AG04450 (cell line): ENCODE results near the gene DGUOK. TPM values are rescaled to one million over a fixed set of nuclear protein-coding genes. Genes with fewer than 3 reads are reported as not detected.

Experiments used
- CTCF ChIA-PET: fragments of 300-600, 350-600 bp; formaldehyde crosslinking; extraction: SDS; loops from one replicate; lab custom pipeline; 2022; ENCODE audit warnings: antibody characterized with exemption, inconsistent platforms; lab: Charles Lee
- POLR2A ChIA-PET: fragments of 350-600 bp; formaldehyde crosslinking; extraction: SDS; loops from one replicate; lab custom pipeline; 2021; ENCODE audit warnings: antibody characterized with exemption, inconsistent platforms; lab: Yijun Ruan, JAX
- DNase-seq: peaks from one replicate; pipeline ENCODE4 v3.0.0-alpha.2; 2011; ENCODE audit warnings: low read depth, low spot score
- H3K27ac ChIP-seq: one replicate; pipeline ENCODE4 v1.5.1; 2012; ENCODE audit warnings: low read depth, low read length, control low read depth
- H3K27me3 ChIP-seq: one replicate; pipeline ENCODE4 v1.6.0; 2012; ENCODE audit warnings: low read length; ENCODE audit not compliant: control insufficient read depth, insufficient read depth
- H3K4me3 ChIP-seq: 2 replicates; pipeline ENCODE4 v1.5.1; 2011; ENCODE audit warnings: mild to moderate bottlenecking, low read depth, low read length, control low read depth
- H3K9me3 ChIP-seq: 2 replicates; pipeline ENCODE4 v1.5.1; 2012; ENCODE audit warnings: low read length; ENCODE audit not compliant: control insufficient read depth, insufficient read depth
- polyA plus RNA-seq: library from polyadenylated mRNA; depleted of rRNA; stranded (reverse); fragments of >200 nt; gene quantifications from 2 replicates; pipeline ENCODE4 v1.2.3, GENCODE V29; 2011
- TF ChIP-seq, protein P1 (sequence below): IDR thresholded peaks from 2 replicates; pipeline ENCODE4 v1.5.1; 2011; ENCODE audit warnings: low read depth, low read length, control low read depth, inconsistent platforms

The DGUOK gene
- polyA plus RNA-seq, 1 experiment: 101 TPM

DNA sequence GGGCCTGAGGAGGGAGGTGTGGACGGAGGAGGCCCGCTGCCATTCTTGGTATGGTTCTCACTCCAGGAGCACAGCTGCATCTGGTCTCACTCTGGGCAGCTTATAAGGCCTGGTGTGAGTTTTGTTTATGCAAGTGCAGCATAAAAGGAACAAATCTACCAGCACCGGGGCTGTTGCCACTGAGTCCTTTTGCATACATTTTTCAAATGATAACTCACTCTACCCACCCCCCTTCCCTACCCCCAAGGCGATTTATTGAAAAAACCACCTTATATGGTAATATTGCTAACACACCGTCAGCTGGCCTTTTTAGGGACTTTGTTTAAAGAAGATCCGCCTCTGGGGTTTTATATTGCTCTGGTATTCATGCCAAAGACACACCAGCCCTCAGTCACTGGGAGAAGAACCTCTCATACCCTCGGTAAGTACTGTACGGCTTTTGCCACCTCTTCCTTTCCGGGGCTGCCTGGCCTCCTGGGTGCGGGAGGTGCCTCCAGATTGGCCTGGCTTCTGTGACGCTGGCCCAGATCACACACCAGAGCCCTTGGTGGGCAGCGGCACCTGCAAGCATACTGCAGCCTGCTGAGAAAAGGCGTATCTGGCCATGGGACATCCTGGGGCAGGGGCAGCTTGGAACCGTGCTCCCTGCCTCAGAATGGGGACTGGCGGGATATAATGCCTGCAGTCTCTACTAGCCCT lies 33.9 kb upstream of the DGUOK start, which contains the start of gene ACTG2:
Gene ACTG2, plus strand, starts transcription at position 378 of the 699 bp plus-strand sequence. CDS start 8,304 bp downstream, outside the sequence.
- H3K4me3 ChIP-seq: peak within 1 kb of the TSS; percentile 70
- ChIA-PET CTCF (interaction anchor here (0.8 to 2.8 kb wide), 3 partner anchors 18 to 69 kb away, joined by 3 to 13 read pairs (median 3); no protein-coding TSS in a partner anchor), POLR2A (interaction anchor here (0.6 to 1.5 kb wide), 8 partner anchors 9 to 286 kb away, joined by 3 to 10 read pairs (median 4); partner anchors contain the start of genes DGUOK, MOB1A and STAMBP)
- H3K9me3 ChIP-seq: no peaks in the 10 kb centered on the region
- TF ChIP-seq, protein P1, sequence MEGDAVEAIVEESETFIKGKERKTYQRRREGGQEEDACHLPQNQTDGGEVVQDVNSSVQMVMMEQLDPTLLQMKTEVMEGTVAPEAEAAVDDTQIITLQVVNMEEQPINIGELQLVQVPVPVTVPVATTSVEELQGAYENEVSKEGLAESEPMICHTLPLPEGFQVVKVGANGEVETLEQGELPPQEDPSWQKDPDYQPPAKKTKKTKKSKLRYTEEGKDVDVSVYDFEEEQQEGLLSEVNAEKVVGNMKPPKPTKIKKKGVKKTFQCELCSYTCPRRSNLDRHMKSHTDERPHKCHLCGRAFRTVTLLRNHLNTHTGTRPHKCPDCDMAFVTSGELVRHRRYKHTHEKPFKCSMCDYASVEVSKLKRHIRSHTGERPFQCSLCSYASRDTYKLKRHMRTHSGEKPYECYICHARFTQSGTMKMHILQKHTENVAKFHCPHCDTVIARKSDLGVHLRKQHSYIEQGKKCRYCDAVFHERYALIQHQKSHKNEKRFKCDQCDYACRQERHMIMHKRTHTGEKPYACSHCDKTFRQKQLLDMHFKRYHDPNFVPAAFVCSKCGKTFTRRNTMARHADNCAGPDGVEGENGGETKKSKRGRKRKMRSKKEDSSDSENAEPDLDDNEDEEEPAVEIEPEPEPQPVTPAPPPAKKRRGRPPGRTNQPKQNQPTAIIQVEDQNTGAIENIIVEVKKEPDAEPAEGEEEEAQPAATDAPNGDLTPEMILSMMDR: no peak
- peak within 1 kb of the TSS; percentile 92 for H3K27ac ChIP-seq
- peak; percentile 84 for DNase-seq
- H3K27me3 ChIP-seq: no peaks in the 10 kb centered on the region

DNA sequence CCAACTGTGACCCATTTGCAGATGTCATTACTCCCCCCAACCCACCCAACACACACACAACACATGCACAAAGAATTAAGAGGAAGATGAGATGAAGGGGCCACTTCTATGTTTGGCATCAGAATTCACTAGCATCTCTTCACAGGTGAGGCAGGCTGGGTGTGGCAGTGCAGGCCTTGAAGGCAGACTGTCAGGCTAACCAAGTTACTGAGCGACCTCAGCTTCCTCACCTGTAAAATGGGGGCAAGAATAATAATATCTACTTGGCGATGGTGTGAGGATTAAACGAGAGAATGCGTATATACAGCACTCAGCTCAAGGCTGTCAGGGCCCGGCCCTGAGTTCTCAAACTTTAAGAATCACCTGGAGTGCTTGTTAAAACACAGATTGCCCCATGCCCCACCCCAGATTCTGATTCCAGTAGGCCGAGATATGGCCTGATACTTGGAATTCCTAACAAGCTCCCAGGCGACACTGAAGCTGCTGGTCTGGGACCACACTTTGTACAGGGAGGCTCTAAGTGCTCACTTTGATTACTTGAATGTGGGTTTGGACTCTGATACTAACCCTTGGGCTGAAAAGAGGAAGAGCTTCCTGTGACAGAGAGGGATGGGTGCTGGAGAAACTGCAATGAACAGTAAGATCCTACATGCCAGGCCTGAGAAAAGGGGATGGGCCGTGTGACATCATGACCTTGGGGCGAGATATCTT lies 32.8 kb upstream of the DGUOK start:
- POLR2A ChIA-PET: interaction anchor here (0.7 to 2.1 kb wide), 4 partner anchors 14 to 65 kb away, joined by 3 to 8 read pairs (median 4); partner anchors contain the start of gene STAMBP

DNA sequence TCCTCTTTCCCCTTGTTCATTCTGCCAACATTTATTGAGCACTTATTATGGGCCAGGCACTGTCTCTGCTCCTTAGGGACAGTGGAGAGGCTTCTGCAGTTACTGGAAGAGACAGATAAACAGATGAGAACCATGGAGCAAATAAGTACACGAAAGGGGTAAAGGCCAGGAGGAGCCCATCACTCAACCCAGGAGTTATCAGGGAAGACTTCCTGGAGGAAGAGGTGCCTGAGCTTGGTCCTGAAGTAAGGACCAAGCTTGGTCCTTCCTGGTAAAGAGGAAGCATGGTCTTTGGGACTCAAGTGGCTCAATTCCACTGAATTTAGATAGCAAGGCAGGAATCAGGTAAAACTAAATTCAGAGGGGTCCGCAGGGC lies 32.2 kb upstream of the DGUOK start:
- no peak for DNase-seq
- no peak overlapping the region for H3K27ac ChIP-seq
- ChIA-PET CTCF (interaction anchor here (1.2 to 1.4 kb wide), 2 partner anchors 68 to 226 kb away, joined by 3 to 6 read pairs; no protein-coding TSS in a partner anchor), POLR2A (interaction anchor here (1.4 to 2.1 kb wide), 3 partner anchors 13 to 66 kb away, joined by 4 to 8 read pairs (median 4); partner anchors contain the start of gene STAMBP)
- H3K9me3 ChIP-seq: no peaks in the 10 kb centered on the region
- H3K4me3 ChIP-seq: peak overlapping the region; percentile 70
- TF ChIP-seq, protein P1: no peak
- H3K27me3 ChIP-seq: no peaks in the 10 kb centered on the region

More for the DNA sequence above, 32.8 kb upstream of the DGUOK start:
- CTCF ChIA-PET: interaction anchor here (1.2 to 1.4 kb wide), 2 partner anchors 67 to 226 kb away, joined by 3 to 6 read pairs; no protein-coding TSS in a partner anchor
- no peaks in the 10 kb centered on the region for H3K27me3 ChIP-seq
- H3K27ac ChIP-seq: no peak overlapping the region
- TF ChIP-seq, protein P1: no peak
- H3K4me3 ChIP-seq: peak overlapping the region; percentile 70
- H3K9me3 ChIP-seq: no peaks in the 10 kb centered on the region
- no peak for DNase-seq

DNA sequence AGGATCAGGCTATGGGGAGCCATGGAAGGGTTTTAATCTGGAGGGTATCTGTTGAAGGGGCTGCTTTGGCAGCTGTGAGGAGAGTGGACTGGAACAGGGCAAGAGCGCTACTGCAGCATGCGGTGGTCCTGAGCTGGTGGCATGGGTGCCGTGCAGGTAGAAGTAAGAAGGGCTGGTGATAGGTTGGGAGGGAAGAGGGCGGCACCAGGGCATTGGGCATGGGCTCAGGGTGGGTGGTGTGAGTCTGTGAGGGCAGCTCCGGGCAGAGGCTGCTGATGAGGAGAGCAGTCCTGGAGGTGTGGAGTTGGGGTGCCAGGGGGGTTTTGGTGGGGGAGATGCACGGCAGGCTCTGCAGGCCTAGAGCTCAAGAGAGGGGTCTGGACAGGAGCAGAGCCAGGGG lies 31.8 kb upstream of the DGUOK start:
- H3K27me3 ChIP-seq: no peaks in the 10 kb centered on the region
- no peak overlapping the region for H3K27ac ChIP-seq
- CTCF ChIA-PET: interaction anchor here (1.4 kb wide), 1 partner anchor 68 kb away, joined by 6 read pairs; no protein-coding TSS in a partner anchor
- H3K9me3 ChIP-seq: no peaks in the 10 kb centered on the region
- POLR2A ChIA-PET: interaction anchor here (1.4 to 2.1 kb wide), 3 partner anchors 13 to 66 kb away, joined by 4 to 8 read pairs (median 4); partner anchors contain the start of gene STAMBP
- no peak for DNase-seq
- peak overlapping the region; percentile 70 for H3K4me3 ChIP-seq
- TF ChIP-seq, protein P1: no peak
